Gastrocnemius medialis (tissue), 4 donors: Measurements from ENCODE around the gene NLRC4.
"Not testable (repeated sequence)": the region's sequence is repeated elsewhere in the genome, so short reads cannot be mapped to it uniquely, and the experiment has no call there.

Experiments
- POLR2A ChIP-seq, 2 donors: fragments of 450-650 bp; IDR thresholded peaks; one replicate each; pipeline ENCODE4 v1.6.1; 2017; ENCODE audit warnings: antibody characterized with exemption in 2 of 2, mild to moderate bottlenecking in 2 of 2, moderate library complexity in 2 of 2
- TF ChIP-seq, protein P1 (sequence below), 5 experiments: fragments of 450-650 bp in 3 of 5; fragments of 200-600 bp in 2 of 5; sonication (generic) in 2 of 5; IDR thresholded peaks in 4 of 5; conservative IDR thresholded peaks in 1 of 5; 1 replicate in 4 of 5; 2 replicates in 1 of 5; pipeline ENCODE4 v1.5.1; 2016 to 2019; ENCODE audit warnings: antibody characterized with exemption in 5 of 5, mild to moderate bottlenecking in 3 of 5, moderate library complexity in 3 of 5

DNA sequence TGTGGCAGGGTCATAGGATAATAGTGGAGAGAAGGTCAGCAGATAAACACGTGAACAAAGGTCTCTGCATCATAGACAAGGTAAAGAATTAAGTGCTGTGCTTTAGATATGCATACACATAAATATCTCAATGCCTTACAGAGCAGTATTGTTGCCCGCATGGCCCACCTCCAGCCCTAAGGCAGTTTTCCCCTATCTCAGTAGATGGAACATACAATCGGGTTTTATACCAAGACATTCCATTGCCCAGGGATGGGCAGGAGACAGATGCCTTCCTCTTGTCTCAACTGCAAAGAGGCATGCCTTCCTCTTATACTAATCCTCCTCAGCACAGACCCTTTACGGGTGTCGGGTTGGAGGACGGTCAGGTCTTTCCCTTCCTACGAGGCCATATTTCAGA lies 11.1 kb upstream of the NLRC4 start:
- TF ChIP-seq, protein P1, sequence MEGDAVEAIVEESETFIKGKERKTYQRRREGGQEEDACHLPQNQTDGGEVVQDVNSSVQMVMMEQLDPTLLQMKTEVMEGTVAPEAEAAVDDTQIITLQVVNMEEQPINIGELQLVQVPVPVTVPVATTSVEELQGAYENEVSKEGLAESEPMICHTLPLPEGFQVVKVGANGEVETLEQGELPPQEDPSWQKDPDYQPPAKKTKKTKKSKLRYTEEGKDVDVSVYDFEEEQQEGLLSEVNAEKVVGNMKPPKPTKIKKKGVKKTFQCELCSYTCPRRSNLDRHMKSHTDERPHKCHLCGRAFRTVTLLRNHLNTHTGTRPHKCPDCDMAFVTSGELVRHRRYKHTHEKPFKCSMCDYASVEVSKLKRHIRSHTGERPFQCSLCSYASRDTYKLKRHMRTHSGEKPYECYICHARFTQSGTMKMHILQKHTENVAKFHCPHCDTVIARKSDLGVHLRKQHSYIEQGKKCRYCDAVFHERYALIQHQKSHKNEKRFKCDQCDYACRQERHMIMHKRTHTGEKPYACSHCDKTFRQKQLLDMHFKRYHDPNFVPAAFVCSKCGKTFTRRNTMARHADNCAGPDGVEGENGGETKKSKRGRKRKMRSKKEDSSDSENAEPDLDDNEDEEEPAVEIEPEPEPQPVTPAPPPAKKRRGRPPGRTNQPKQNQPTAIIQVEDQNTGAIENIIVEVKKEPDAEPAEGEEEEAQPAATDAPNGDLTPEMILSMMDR (IDR thresholded peaks at IDR 0.05 in 4 of 5, conservative IDR thresholded peaks at IDR 0.05 in 1 of 5): not testable (repeated sequence)
- TF ChIP-seq POLR2A (IDR thresholded peaks at IDR 0.05): not testable (repeated sequence)
